Measurements from ENCODE around the gene MGAM2. TPM values are rescaled to one million over a fixed set of nuclear protein-coding genes. Genes with fewer than 3 reads are reported as not detected.

Gene MGAM2
- total RNA-seq, 2 experiments from 2014 or later: not detected

- H4K20me1 ChIP-seq (ENCODE audit: insufficient read depth, low read length): no peaks in the 10 kb centered on the region
- no peaks in the 10 kb centered on the region for H3K79me2 ChIP-seq (ENCODE audit: insufficient read depth, low read depth, low read length)
- no peak for DNase-seq (ENCODE audit: low spot score)
- H3K9me2 ChIP-seq (ENCODE audit: insufficient read depth, low read length): no peaks in the 10 kb centered on the region
- no peak overlapping the region for H2AFZ ChIP-seq (ENCODE audit: low read length)
- intact Hi-C loops (cut with micrococcal nuclease; ENCODE audit: unreplicated experiment): no loop called here
- TF ChIP-seq CTCF (conservative IDR thresholded peaks at IDR 0.05; ENCODE audit: low read length) (no peak), EZH2phosphoT487 (IDR thresholded peaks at IDR 0.05; ENCODE audit: borderline replicate concordance, low read depth, low read length) (no peak)
- BruUV-seq (replicated peaks): no TSS peak
- H3K4me2 ChIP-seq (ENCODE audit: low read length): no peak overlapping the region
- no peak overlapping the region for H3K27ac ChIP-seq (ENCODE audit: low read depth, low read length, poor library complexity, severe bottlenecking)
- H3K4me1 ChIP-seq (ENCODE audit: insufficient read depth, low read length, poor library complexity, severe bottlenecking): no peaks in the 10 kb centered on the region
- no peak overlapping the region for H3K4me3 ChIP-seq (ENCODE audit: low read depth, low read length, poor library complexity, severe bottlenecking)
- no peaks in the 10 kb centered on the region for H3K9me3 ChIP-seq (ENCODE audit: low read length)
- no peaks in the 10 kb centered on the region for H3K36me3 ChIP-seq (ENCODE audit: insufficient read depth, low read length)
- CTCF ChIA-PET (ENCODE audit: unreplicated experiment): interaction anchor here (1.1 kb wide), 1 partner anchor 23 kb away, joined by 3 read pairs; no protein-coding TSS in a partner anchor
- POLR2A ChIA-PET: interaction anchor here (0.5 to 0.8 kb wide), 3 partner anchors 20 to 50 kb away, joined by 3 to 5 read pairs (median 3); no protein-coding TSS in a partner anchor
Measured at GRCh38 chr7:142250705-142251104, 139.2 kb downstream of the MGAM2 start.

GRCh38 chr7:142257958-142258357, 146.4 kb downstream of the MGAM2 start, which contains the start of gene PRSS58:
Gene PRSS58 (minus strand): TSS chr7:142258058. CDS start chr7:142257707, 351 bp downstream.
- CTCF ChIA-PET (ENCODE audit: unreplicated experiment): no interaction called here
- BruUV-seq (replicated peaks): no TSS peak
- no peak for DNase-seq (ENCODE audit: low spot score)

More at GRCh38 chr7:142257958-142258357, 146.4 kb downstream of the MGAM2 start, which contains the start of gene PRSS58:
- intact Hi-C loops (cut with micrococcal nuclease; ENCODE audit: unreplicated experiment): no loop called here
- Histone ChIP-seq H3K9me3 (ENCODE audit: low read length) (no peaks in the 10 kb centered on the region), H4K20me1 (ENCODE audit: insufficient read depth, low read length) (no peaks in the 10 kb centered on the region), H3K4me3 (ENCODE audit: low read depth, low read length, poor library complexity, severe bottlenecking) (no peak within 1 kb of the TSS), H3K27ac (ENCODE audit: low read depth, low read length, poor library complexity, severe bottlenecking) (no peak within 1 kb of the TSS), H3K4me1 (ENCODE audit: insufficient read depth, low read length, poor library complexity, severe bottlenecking) (no peaks in the 10 kb centered on the region), H3K4me2 (ENCODE audit: low read length) (no peak within 1 kb of the TSS), H2AFZ (ENCODE audit: low read length) (no peak within 1 kb of the TSS), H3K9me2 (ENCODE audit: insufficient read depth, low read length) (no peaks in the 10 kb centered on the region), H3K36me3 (ENCODE audit: insufficient read depth, low read length) (no peaks in the 10 kb centered on the region), H3K79me2 (ENCODE audit: insufficient read depth, low read depth, low read length) (no peaks in the 10 kb centered on the region)
- POLR2A ChIA-PET: no interaction called here
- no peak for TF ChIP-seq CTCF (conservative IDR thresholded peaks at IDR 0.05; ENCODE audit: low read length)
- TF ChIP-seq EZH2phosphoT487 (IDR thresholded peaks at IDR 0.05; ENCODE audit: borderline replicate concordance, low read depth, low read length): no peak
